RWPE2 (cell line): ENCODE data around the gene ST14.
"Not testable (repeated sequence)": the region's sequence is repeated elsewhere in the genome, so short reads cannot be mapped to it uniquely, and the experiment has no call there.

ENCODE experiments used
- ATAC-seq: fragments of 200-7000 bp; cut with Tn5 transposase; 3 replicates; pipeline ENCODE4 v1.9.1; 2021; ENCODE audit warnings: low read depth
- DNase-seq: peaks from one replicate; pipeline ENCODE4 v3.0.0-alpha.2; 2020; ENCODE audit warnings: low spot score
- H3K27ac ChIP-seq: fragments of 450-650 bp; 2 replicates; pipeline ENCODE4 v1.5.1; 2017; ENCODE audit warnings: mild to moderate bottlenecking; ENCODE audit not compliant: poor library complexity, severe bottlenecking
- H3K27me3 ChIP-seq: fragments of 250-450 bp; sonication (Bioruptor Pico); 2 replicates; pipeline ENCODE4 v1.5.1; 2021; ENCODE audit warnings: mild to moderate bottlenecking, moderate library complexity; ENCODE audit not compliant: insufficient read depth, poor library complexity, severe bottlenecking
- H3K36me3 ChIP-seq: fragments of 250-450 bp; sonication (Bioruptor Pico); 2 replicates; pipeline ENCODE4 v1.5.1; 2020; ENCODE audit warnings: low read depth, mild to moderate bottlenecking, moderate library complexity
- H3K4me1 ChIP-seq: fragments of 250-450 bp; sonication (Bioruptor Pico); 2 replicates; pipeline ENCODE4 v1.5.1; 2021; ENCODE audit warnings: mild to moderate bottlenecking, moderate library complexity; ENCODE audit not compliant: insufficient read depth, poor library complexity, severe bottlenecking
- H3K4me3 ChIP-seq: fragments of 250-450 bp; sonication (Bioruptor Pico); 2 replicates; pipeline ENCODE4 v1.5.1; 2021; ENCODE audit warnings: mild to moderate bottlenecking, moderate library complexity; ENCODE audit not compliant: severe bottlenecking
- H3K9me3 ChIP-seq: fragments of 250-450 bp; sonication (Bioruptor Pico); 2 replicates; pipeline ENCODE4 v1.5.1; 2021; ENCODE audit warnings: mild to moderate bottlenecking, moderate library complexity; ENCODE audit not compliant: severe bottlenecking
- CTCF ChIP-seq: fragments of 450-650 bp; IDR thresholded peaks from one replicate; pipeline ENCODE4 v1.5.1; 2017; ENCODE audit warnings: mild to moderate bottlenecking, moderate library complexity; ENCODE audit not compliant: poor library complexity, severe bottlenecking

The ST14 gene

DNA sequence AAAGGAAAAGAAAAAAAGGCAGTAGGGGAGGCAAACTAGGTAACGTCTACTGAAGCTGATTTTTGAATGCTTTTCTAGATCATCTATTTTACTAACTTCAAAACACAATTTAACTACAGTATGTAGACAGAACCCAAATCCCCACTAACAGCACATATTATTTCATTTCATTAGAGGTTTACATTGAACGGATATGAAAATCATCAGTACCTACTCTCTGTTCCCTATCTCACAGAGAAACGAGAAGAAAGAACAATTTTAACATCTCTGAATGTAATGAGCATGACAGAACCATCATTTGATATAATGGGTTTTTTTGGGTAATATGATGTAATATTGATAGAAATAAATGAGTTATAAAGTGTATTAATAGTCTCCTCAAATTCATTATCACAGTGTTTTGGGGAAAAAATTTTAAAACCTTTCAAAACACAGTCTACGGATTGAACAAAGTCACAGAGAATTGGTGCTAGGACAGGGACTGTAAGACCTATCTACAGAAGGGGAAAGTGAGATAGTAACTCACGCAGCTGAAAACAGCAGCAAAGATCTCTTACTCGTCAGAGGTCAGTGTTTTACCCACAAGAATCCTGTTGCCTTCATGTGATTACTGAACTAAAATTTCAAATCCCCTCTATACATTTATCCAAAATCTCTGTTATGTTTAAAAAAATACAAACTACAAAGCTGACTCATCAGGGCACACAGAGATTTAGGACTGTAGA, 77.9 kb downstream of the ST14 start:
- Histone ChIP-seq H3K4me1 (no peaks in the 10 kb centered on the region), H3K27ac (no peak overlapping the region), H3K9me3 (no peaks in the 10 kb centered on the region), H3K4me3 (no peak overlapping the region), H3K27me3 (no peaks in the 10 kb centered on the region), H3K36me3 (peaks cover 49% of the 10 kb centered on the region)
- TF ChIP-seq CTCF: no peak
- DNase-seq (no peak), ATAC-seq (no peak)

GRCh38 chr11:130241713-130242112, 82.1 kb downstream of the ST14 start:
- H3K36me3 ChIP-seq: peaks cover 25% of the 10 kb centered on the region
- no peak for ATAC-seq
- no peaks in the 10 kb centered on the region for H3K27me3 ChIP-seq
- no peak overlapping the region for H3K27ac ChIP-seq
- H3K4me1 ChIP-seq: no peaks in the 10 kb centered on the region
- H3K9me3 ChIP-seq: no peaks in the 10 kb centered on the region
- H3K4me3 ChIP-seq: no peak overlapping the region
- no peak for TF ChIP-seq CTCF
- no peak for DNase-seq

DNA sequence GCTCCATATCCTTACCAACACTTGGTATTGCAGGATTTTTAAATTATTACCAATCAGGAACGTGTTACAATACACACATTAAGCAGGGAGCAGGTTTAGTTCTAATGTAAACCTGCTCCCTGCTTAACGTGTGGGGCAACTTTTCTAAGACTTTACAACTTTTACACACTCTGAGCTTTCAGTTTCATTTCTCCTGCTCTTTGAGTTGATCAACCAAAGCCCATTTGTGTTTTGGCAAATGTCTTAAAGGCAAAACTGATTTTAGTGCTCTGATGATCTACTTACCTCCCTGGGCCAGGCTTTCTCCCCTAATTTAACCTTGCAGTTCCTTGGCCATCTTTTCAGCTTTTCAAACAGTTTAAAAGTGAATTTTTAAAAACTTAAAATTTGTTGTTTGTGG, 84.2 kb downstream of the ST14 start:
- no peak overlapping the region for H3K4me3 ChIP-seq
- DNase-seq: no peak
- no peaks in the 10 kb centered on the region for H3K4me1 ChIP-seq

DNA sequence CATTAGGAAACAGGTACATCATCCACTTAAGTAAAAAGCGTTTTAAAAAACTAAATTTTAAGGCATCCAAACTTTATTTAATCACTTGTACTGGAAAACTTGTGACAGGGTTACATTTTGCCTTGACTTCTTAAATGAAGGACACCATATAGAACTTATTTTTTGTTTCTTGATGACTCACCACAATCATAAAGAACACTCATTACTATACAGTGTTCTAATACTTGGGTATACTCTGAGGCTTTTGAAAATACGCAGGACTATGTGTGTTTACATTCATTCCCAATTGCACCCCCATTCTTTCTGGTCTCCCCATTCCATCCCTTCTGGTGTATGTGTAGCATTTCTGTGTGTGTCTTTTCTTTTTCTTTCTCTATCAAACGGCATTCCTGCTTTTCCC, 85.3 kb downstream of the ST14 start:
- Histone ChIP-seq H3K9me3 (no peaks in the 10 kb centered on the region), H3K27me3 (no peaks in the 10 kb centered on the region), H3K27ac (no peak overlapping the region), H3K4me3 (no peak overlapping the region), H3K36me3 (no peaks in the 10 kb centered on the region), H3K4me1 (no peaks in the 10 kb centered on the region)
- DNase-seq (no peak), ATAC-seq (no peak)
- no peak for TF ChIP-seq CTCF

More for the DNA sequence above, 84.2 kb downstream of the ST14 start:
- ATAC-seq: no peak
- no peak for TF ChIP-seq CTCF
- Histone ChIP-seq H3K9me3 (no peaks in the 10 kb centered on the region), H3K27me3 (no peaks in the 10 kb centered on the region), H3K36me3 (peaks cover 4% of the 10 kb centered on the region), H3K27ac (no peak overlapping the region)

- ATAC-seq, H3K4me1 ChIP-seq, H3K36me3 ChIP-seq: not testable (repeated sequence)
These were observed 85.8 kb downstream of the ST14 start for GRCh38 chr11:130245375-130245774.

More at GRCh38 chr11:130245375-130245774, 85.8 kb downstream of the ST14 start:
- not testable (repeated sequence) for H3K9me3 ChIP-seq, DNase-seq, H3K4me3 ChIP-seq, H3K27ac ChIP-seq, H3K27me3 ChIP-seq
